ENCODE results near the gene STK32B. TPM values are rescaled to one million over a fixed set of nuclear protein-coding genes. Genes with fewer than 3 reads are reported as not detected.

The STK32B gene
- total and polyA plus RNA-seq, 2 donors (not counting 3 experiments of a cell fraction or from before 2014, with no cell fraction given): 5.6 to 7.8 TPM

GRCh38 chr4:5067908-5068307 lies 16.6 kb downstream of the STK32B start:
- Histone ChIP-seq H3K79me2 (ENCODE audit: control insufficient read depth, insufficient read depth, low read length) (no peaks in the 10 kb centered on the region), H3K4me1 (ENCODE audit: control insufficient read depth, extremely low read depth, insufficient read depth, low read length) (no peaks in the 10 kb centered on the region), H3K9me1 (replicated peaks; ENCODE audit: control insufficient read depth, extremely low read depth, insufficient read depth, low read length) (no peaks in the 10 kb centered on the region), H3K9ac (replicated peaks; ENCODE audit: extremely low read depth, insufficient read depth, low read length) (no peak overlapping the region), H3K4me3 (replicated peaks in 1 of 3; ENCODE audit: insufficient read depth in 1 of 3, low read depth in 1 of 3, low read length in 3 of 3) (no peak overlapping the region), H3K9me3 (replicated peaks; ENCODE audit: control insufficient read depth, insufficient read depth, low read length) (no peaks in the 10 kb centered on the region), H3K27ac (ENCODE audit: insufficient read depth, low read depth, low read length) (no peak overlapping the region), H2AFZ (ENCODE audit: low read depth, low read length) (no peak overlapping the region), H3K36me3 (ENCODE audit: control insufficient read depth in 2 of 2, extremely low read depth in 1 of 2, insufficient read depth in 2 of 2, low read length in 2 of 2) (no peaks in the 10 kb centered on the region), H3K27me3 (ENCODE audit: control insufficient read depth in 2 of 2, insufficient read depth in 2 of 2, low read length in 2 of 2) (no peaks in the 10 kb centered on the region), H4K20me1 (replicated peaks; ENCODE audit: control insufficient read depth, extremely low read depth, insufficient read depth, low read length) (no peaks in the 10 kb centered on the region), H3K4me2 (ENCODE audit: insufficient read depth, low read length) (no peak overlapping the region)
- intact Hi-C loops (cut with micrococcal nuclease): no loop called here
- DNase-seq (ENCODE audit: low read depth, low spot score): no peak
- BruUV-seq (replicated peaks): no TSS peak
- ChIA-PET CTCF (no interaction called here), POLR2A (no interaction called here)
- dilution Hi-C loops (cut with MboI; ENCODE audit: extremely low pct_ligation_motif_present, low sequenced_read_pairs): no loop called here
- TF ChIP-seq, protein P1, sequence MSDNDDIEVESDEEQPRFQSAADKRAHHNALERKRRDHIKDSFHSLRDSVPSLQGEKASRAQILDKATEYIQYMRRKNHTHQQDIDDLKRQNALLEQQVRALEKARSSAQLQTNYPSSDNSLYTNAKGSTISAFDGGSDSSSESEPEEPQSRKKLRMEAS (IDR thresholded peaks at IDR 0.05; ENCODE audit: insufficient read depth, insufficient read length): no peak
- no peak for TF ChIP-seq CTCF (IDR thresholded peaks at IDR 0.05; ENCODE audit: extremely low read depth in 1 of 2, insufficient read depth in 1 of 2, low read depth in 1 of 2, low read length in 2 of 2)
- TF ChIP-seq FOS (IDR thresholded peaks at IDR 0.05; ENCODE audit: borderline replicate concordance, insufficient read depth, low read length): no peak
- TF ChIP-seq JUN (IDR thresholded peaks at IDR 0.05; ENCODE audit: borderline replicate concordance, insufficient read depth, insufficient read length, low read depth): no peak
- no peak for TF ChIP-seq POLR2A (IDR thresholded peaks at IDR 0.05; ENCODE audit: low read depth, low read length)
- TF ChIP-seq MYC (IDR thresholded peaks at IDR 0.05; ENCODE audit: low read depth, low read length): no peak
- no peak for TF ChIP-seq GATA2 (IDR thresholded peaks at IDR 0.05; ENCODE audit: insufficient read depth, insufficient read length, low read depth, low read length)
- TF ChIP-seq EZH2 (IDR thresholded peaks at IDR 0.05; ENCODE audit: borderline replicate concordance, low read depth, low read length, severe bottlenecking): no peak
- no peak for TF ChIP-seq POLR2AphosphoS5 (IDR thresholded peaks at IDR 0.05; ENCODE audit: insufficient read depth, low read depth, low read length)
- FAIRE-seq: peak; percentile 33

Measured in endothelial cell of umbilical vein (primary cell).